HG03025 (cell line): ENCODE results near the gene AARS1.
"Not testable (repeated sequence)": the region's sequence is repeated elsewhere in the genome, so short reads cannot be mapped to it uniquely, and the experiment has no call there.

ENCODE experiments used
- ATAC-seq: cut with Tn5 transposase; IDR thresholded peaks from one replicate; pipeline ENCODE4 v1.9.1; 2021; ENCODE audit warnings: mild to moderate bottlenecking, moderate library complexity; ENCODE audit not compliant: unreplicated experiment, low FRiP score

AARS1 gene

DNA sequence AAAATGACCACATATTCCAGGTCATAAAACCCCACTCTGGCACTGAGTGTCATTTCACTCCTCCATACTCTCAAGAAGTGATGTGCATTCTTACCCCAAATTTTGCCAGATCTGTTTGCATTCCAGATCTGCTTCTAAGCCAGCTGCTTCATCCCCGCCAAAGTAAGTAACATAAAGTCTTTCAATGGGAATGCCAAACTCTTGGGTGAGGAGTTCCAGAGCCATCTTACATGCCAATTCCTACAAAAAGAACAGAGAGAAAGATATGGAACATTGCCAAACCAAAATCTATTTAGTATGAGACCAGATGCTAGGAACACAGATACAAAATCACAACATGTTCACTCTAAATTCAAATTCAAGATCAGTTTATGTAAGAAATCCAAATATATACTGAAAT lies 12.9 kb downstream of the AARS1 start:
- no peak for ATAC-seq

DNA sequence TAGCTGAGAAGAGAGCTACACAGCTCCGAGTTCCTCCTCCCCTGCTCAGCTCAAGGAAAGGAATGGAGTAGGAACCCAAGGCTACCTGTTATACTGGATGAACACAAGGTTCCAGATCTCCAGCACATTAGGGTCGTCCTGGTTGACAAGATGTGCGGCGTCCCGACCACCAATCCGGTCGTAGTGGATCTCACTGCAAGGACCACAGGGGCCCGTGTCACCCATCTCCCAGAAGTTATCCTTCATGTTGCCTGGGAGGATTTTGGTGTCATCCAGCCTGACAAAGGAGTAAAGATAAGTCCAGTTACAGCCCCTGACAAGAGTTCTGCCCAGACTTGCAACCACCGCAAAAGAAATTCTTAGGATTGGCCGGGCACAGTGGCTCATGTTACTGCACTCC lies 17.6 kb downstream of the AARS1 start:
- ATAC-seq, result no peak

DNA sequence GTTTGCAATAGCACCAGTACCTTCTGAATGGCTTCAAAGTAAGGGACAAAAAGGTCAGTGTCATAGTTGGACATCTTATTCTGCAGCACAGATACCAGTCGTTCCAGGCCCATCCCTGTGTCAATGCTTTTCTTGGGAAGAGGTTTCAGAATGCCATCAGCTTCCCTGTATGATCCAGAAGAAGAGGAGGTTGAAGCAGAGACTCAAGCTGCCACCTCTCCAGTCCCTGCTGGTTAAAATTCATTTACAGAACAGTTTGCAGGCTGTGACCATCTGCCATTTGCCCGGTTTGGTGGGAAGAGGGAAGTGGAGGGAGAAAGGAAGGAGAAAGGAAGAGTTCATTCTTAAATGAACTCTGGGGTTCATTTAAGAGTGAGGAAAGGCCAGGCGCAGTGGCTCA lies 19.1 kb downstream of the AARS1 start:
- no peak for ATAC-seq

DNA sequence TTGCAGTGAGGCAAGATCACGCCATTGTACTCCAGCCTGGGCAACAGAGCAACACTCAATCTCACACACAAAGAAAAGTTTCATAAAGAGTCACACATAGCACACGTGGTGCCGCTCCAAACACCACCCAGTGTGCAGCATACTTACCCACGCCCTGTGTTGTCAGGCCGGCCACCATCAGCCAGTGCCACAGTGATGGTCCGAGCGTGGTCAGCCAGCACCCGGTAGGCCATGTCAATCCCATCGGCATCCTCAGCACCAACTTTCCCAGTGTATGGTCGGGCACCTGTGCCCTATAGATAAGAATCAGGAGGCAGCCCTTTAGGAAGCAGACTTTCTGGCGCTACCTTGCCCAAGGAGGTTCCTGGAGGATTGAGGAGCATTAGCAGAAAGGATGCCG lies 19.8 kb downstream of the AARS1 start:
- ATAC-seq, result no peak

DNA sequence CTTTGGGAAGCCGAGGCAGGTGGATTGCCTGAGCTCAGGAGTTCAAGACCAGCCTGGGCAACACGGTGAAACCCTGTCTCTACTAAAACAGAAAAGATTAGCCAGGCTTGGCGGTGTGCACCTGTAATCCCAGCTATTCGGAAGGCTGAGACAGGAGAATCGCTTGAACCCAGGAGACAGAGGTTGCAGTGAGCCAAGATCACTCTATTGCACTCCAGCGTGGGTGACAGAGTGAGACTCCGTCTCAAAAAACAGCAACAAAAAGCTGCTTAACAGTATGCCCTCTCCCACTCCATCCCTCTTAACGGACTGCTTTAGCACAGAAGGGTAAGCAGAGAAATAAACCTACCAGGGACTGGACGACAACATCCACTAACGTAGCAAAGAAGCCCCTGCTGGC lies 21.4 kb downstream of the AARS1 start:
- ATAC-seq, result not testable (repeated sequence)

DNA sequence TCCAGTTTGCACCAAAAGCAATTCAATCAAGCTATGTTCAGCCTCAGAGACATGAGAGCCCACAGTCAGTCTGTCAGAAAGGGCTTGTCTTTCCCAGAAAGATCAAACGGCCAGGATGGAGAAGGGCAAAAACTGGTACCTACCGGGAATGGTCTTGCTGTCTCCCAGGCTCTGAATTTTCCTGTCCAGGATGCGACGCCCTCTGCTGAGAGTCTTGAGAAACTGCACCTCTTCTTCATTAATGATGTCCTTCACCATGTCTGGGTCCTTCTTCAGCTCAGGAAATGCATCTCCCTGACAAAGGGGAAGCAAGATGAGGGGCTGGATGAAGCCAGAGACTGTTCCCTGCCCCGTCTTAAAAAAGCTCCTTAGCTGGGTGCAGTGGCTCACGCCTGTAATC lies 21.8 kb downstream of the AARS1 start:
- ATAC-seq, result no peak

DNA sequence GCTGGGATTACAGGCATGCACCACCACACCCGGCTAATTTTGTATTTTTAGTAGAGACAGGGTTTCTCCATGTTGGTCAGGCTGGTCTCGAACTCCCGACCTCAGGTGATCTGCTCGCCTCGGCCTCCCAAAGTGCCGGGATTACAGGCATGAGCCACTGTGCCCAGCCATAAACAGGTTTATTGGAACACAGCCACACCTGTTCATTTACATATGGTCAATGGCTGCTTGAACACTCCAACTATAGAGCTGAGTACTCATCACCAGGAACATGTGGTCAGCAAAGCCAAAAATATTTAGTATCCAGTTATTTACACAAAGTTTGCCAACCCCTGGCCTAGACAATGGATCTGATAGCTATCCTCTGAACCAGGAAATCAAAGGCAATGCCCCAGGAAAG lies 29.4 kb downstream of the AARS1 start:
- ATAC-seq, result not testable (repeated sequence)

DNA sequence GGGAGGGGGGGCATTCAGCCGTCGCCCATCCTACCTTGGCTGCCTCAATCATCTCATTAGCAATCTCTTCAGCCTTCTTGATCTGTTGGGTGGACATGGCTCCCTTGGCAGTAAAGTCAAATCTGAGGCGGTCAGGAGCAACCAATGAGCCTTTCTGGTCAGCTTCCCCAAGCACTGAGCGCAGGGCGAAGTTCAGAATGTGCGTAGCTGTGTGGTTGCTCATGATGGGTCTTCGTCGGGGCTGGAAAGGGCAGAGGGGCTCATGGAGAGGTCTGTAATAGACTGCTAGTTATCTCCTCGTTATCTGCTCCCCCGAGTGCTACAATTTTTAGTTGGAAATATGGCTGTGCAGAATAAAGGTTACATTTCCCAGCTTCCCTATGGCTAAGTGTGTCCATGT lies 30.4 kb downstream of the AARS1 start:
- ATAC-seq, result no peak

DNA sequence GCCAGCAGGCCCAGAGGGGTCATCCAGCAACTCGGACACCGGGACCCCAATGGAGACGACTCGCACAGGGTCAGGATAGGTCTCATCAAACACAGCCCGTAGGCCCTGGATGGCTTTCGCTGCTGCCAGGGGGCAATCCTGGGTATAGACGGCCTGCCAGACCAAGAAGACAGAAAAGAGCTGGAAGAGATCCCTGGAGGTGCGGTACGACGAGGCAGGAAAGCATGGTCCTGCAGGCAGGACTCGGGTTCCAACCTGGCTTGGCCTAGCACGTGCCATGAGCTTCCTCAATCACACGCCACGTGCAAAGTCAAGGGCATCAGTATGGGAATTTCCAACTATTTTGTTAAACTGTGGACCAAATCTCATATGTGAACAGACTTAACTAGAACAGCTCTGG lies 31.2 kb downstream of the AARS1 start:
- no peak for ATAC-seq

DNA sequence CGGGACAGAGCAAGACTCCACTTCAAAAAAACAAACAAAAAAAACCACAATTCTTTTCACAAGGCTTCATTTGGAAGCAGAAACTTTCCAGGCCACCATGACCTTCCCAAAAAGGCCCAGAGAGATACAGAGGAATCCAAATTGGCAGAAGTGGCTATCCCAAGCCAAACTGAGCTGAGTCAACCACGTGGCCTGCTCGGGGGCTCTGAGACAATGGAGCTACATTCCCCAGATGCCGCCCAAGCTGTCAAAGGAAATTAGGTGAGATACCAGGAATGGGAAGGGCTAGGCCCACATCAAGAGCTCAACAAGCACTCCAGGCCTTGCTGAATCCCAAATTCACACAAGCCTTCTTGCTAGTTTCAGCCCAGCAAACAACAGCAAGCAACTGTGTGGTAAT lies 31.9 kb downstream of the AARS1 start:
- no peak for ATAC-seq

DNA sequence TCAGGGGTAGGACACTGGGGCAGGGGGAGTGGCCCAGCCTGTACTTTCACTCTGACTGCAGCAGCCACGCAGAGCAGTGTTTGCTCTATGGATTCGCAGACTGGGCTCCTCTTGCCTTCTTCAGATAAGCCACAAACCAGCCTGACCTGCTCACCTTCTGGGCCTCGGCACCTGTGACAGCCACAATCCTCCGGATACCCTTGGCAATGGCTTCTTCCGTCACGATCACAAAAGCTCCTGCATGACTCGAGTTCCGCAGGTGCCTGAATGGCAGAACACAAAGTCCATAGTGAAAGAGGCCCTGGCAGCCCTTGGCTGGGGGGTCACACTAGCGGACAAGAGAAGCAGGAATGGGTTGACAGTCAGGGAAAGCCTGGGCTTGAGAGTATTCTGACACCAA lies 33.7 kb downstream of the AARS1 start:
- no peak for ATAC-seq

DNA sequence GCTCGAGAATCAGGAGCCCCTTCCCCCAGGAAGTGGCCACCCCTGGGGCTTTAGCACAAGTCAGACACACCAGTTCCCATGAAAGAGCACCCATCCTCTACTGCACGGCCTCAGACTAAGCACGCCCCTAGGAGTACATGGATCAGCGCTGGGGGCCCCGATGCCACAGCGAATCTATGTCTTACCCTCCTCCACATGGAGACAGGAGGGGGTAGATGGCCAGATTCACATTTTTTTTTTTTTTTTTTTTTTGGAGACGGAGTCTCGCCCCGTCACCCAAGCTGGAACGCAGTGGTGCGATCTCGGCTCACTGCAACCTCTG lies 34.4 kb downstream of the AARS1 start:
- ATAC-seq, result no peak

DNA sequence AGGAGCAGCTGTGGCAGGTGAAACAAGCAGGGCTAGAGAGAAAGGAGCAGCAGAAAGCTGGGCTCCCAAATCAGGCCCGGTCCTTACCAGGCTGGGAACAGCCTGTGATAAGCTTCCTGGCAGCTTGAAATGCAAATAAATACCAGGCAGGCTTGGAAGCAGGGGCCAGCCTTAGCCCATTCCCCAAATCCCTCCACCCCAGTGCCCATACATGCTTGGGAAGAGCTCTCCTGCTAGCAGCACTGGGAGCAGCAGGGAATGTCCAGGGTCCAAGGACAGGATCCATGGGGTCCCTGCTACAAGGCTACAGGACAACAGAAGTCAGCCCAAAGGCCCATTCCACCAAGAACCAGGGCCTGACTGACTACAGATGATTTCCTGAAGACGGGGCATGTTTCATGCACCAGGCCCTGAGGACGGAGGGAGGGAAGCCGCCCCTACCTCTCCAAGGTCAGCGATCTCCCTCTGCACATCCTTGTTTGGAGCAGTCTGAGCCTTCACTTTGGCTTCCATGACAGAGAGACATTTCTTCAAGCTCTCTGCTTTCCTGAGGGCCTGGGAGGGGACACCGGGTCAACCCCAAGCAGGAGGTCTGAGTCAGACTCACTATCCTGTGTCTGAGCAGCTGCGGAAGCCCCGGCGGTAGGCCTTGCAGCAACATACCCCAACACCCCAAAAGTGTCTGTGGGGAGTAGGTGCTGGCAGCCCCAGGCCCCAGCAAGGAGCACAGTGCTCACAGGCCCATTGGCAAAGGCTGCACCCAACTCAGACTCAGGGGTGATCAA lies 34.9 kb downstream of the AARS1 start:
- ATAC-seq, result no peak

DNA sequence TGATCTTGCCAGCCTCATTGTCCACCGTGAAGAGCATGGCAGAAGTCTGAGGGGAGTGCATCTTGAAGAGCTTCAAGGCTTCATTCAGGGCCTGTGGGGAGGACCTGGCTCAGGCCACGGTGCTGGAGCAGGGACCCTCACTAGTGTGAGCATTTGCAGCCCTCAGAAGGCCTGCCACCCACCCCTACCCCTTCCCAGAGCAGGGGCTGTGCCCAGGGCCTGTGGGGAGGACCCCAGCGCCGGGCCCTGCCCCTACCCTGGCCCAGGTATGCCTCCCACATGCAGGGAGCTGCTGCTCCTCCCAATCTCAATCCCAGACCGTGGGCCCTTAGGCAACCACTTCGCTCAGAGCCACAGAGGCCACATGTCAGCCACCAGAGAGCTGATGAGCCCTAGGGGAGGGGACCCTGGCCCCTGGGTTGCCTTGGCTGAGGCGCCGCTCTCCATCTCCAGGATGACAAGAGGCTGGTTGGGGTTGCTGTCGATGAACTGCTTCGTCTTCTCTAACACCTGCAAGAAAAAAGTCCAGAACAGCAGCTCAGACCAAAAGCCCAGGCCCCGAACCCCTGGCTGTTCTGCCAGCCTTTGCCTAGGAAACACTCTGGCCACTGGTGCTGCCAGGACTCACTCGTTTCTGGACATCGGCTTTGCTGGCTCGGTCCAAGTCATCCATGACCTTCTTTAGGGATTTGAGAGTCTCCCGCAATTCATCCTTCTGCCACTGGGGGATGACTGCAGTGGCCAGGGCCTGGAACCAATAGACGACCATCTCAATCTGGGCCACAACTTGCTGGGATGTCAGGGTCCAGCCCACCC lies 35.8 kb downstream of the AARS1 start:
- no peak for ATAC-seq

DNA sequence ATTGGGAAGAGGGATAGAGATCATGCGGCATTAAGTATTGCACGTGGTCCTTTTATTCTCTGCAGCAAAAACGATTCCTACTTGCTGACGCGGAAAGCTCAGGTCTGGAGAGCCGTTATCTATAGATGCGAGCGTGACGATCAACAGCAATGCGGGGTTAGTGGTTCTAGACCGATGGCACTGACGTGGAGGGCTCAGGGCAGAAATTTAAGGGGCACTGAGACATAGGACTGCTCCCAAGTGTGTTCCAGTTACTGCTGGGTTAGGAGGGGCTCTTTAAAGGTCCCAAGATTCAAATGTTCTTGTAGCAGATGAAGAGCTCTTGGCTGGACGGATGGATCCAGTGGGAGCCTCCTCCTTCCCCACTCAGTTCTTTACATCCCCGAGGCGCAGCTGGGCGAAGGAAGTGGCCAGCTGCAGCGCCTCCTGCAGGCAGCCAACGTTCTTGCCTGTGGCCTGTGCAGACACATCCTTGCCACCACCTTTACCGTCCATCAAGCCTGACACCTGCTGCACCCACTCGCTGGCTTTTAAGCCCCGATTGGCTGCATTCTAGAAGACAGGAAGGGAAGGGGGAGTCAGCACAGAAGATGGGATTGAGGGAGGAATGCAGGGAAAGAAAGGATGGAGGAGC lies 36.8 kb downstream of the AARS1 start:
- no peak for ATAC-seq

DNA sequence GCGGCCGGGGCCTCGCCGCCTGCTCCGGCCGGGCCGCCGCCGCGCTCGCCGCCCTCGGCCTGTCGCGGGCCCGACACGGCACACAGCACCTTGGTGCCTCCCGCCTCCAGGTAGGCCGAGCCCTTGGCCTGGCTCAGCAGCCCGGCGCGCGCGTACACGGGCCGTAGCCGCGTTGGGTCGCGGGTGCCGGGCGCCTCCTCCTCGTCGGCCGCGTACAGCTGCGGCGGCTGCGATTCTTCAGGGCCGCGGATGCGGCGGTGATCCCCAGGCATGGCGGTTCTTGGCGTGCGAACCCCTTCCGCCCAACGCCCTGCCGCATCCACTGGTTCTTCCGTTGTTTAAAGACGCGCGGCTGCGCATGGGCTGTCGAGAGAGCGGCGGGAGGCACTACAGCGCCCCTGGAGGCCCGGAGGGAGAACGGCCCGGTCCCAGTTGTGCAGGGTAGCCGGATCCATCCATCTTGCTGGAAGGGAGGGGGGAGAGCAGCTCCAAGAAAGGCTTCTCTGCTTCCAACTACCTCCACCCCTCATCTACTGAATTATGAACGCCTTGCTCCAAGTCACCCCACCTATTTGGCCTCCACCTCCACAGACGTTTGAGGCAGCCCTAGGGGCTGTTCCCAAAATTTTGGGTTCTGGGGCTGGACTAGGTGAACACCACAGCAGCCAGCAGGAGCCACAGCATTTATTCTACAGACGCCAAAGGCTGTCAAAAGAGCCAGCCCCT lies 37.5 kb downstream of the AARS1 start, which contains the start of gene EXOSC6:
TSS of gene EXOSC6 (minus strand) at position 312 of the 726 bp plus-strand sequence. CDS start at position 272, 40 bp downstream.
- peak; percentile 79 for ATAC-seq

DNA sequence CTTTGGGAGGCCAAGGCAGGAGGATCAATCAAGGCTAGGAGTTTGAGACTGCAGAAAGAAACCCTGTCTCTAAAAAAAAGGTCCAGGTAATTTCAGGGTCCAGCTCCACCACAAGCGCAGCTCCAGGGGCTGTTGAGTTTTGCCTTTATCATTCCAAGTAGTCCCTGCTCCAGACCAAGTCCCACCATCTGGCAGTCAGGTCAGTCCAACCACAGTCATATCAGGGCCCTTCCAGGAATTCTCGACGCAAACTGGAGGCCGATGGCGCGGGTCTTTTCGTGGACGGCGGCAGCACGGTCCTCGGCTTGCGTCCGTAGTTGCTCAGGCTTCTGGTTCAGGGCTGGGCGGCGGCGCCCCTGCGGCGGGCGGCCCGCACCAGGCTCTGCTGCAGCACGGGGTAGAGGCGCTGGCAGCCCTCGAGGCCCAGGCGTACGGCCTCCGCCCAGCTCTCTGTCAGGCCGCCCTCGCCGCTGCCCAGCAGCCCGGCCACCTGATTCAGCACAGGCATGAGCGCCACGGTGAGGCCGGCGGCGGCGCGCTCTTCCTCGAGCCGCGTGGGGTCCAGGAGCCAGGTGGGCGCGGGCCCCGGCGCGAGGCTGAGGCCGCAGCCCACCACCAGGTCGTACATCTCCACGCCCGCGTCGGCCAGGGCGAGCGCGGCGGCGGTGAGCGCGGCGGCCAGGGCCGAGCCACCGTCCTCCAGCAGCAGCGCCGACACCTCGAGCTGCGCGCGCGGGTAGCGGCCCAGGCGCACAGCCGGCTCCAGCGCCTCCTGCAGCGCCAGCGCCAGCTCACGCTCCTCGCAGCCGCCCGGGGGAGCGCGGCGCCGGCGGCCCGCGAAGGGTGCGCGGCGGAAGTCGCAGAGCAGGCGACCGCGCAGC lies 38.3 kb downstream of the AARS1 start:
- ATAC-seq, result peak; percentile 29

DNA sequence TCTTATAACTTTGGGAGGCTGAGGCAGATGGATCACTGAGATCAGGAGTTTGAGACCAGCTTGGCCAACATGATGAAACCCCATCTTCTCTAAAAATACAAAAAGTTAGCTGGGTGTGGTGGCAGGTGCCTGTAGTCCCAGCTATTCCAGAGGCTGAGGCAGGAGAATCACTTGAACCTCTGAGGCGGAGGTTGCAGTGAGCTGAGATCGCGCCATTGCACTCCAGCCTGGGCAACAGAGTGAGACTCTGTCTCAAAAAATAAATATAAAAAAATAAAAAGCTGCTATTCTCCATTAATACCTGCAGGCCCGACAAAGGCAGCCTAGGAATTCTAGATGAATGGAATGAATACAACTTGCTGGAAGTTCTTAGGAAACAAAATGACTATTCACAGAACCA lies 39.6 kb downstream of the AARS1 start:
- not testable (repeated sequence) for ATAC-seq

DNA sequence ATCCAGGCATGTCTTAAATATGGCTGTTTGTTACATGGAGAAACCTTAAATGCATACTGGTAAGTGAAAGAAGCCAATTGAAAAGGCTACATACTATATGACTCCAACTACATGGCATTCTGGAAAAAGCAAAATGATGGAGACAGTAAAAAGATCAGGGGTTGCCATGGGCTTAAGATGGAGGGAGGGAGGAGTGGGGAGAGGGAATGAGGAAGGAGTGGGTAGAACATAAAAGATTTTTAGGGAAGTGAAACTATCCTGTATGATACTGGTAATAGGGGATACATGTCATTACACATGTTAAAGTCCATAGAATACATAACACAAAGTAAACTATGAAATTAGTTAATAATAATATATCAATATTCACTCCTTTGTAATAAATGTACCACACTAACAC lies 50.5 kb downstream of the AARS1 start:
- ATAC-seq, result not testable (repeated sequence)

DNA sequence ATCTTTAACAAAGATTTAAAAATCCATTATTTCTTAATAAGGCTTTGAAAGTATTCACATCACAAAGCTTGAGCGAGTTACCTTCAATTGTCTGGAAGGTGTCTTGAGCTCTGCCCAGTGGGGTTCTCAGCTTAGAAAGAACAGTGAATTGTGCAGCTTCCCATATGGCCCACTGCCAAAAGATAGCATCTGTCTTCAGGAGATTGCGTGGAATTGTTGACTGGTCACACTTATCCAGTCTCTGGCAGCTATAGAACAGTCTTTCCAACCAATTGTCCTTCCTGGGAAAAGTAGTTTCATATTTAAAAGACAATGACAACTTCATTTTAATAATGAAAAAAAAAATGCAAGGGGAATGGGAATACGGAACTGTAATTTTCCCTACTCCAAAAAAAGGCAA lies 57.5 kb downstream of the AARS1 start:
- ATAC-seq, result not testable (repeated sequence)
